Keratinocyte (primary cell): ENCODE data around the gene XAGE2. TPM values are rescaled to one million over a fixed set of nuclear protein-coding genes. Genes with fewer than 3 reads are reported as not detected.
A peak's percentile ranks its signal among the peaks of the same experiment; 100 is the strongest.

Experiments used
- DNase-seq: peaks from one replicate; pipeline ENCODE4 v3.0.0-alpha.2; 2011; ENCODE audit warnings: low read depth, missing footprints, low spot score
- FAIRE-seq: peaks from 2 replicates; lab custom pipeline; 2011; peaks lifted over from hg19 to GRCh38; lab: Jason Lieb, UNC
- H2AFZ ChIP-seq: 2 replicates; pipeline ENCODE4 v1.6.0; 2012; ENCODE audit warnings: low read length, control low read depth, inconsistent platforms; ENCODE audit not compliant: control insufficient read depth
- H3K27ac ChIP-seq: 2 replicates; pipeline ENCODE4 v1.5.1; 2011; ENCODE audit warnings: low read length; ENCODE audit not compliant: control insufficient read depth, insufficient read depth
- H3K27me3 ChIP-seq: 3 replicates; pipeline ENCODE4 v1.6.0; 2011; ENCODE audit warnings: low read length; ENCODE audit not compliant: control insufficient read depth, insufficient read depth; ENCODE audit errors: extremely low read depth
- H3K36me3 ChIP-seq, 2 experiments: 2 replicates in 1 of 2; 3 replicates in 1 of 2; pipeline ENCODE4 v1.5.1; 2011; ENCODE audit warnings: low read length in 2 of 2, mild to moderate bottlenecking in 1 of 2; ENCODE audit not compliant: control insufficient read depth in 2 of 2, insufficient read depth in 2 of 2; ENCODE audit errors: extremely low read depth in 1 of 2
- H3K4me1 ChIP-seq: 3 replicates; pipeline ENCODE4 v1.5.1; 2011; ENCODE audit warnings: low read length; ENCODE audit not compliant: control insufficient read depth, insufficient read depth; ENCODE audit errors: extremely low read depth
- H3K4me2 ChIP-seq: 3 replicates; pipeline ENCODE4 v1.6.0; 2011; ENCODE audit warnings: low read depth, low read length; ENCODE audit not compliant: control insufficient read depth, insufficient read depth; ENCODE audit errors: extremely low read depth
- H3K4me3 ChIP-seq, 3 experiments: fragments of 200-600 bp in 1 of 3; sonication (generic) in 1 of 3; 2 replicates in 2 of 3; 3 replicates in 1 of 3; pipeline ENCODE4 v1.5.1; 2011 to 2016; ENCODE audit warnings: low read length in 3 of 3, mild to moderate bottlenecking in 3 of 3, control low read depth in 2 of 3, inconsistent platforms in 1 of 3, low read depth in 1 of 3, mixed read lengths in 1 of 3, mixed run types in 1 of 3, moderate library complexity in 1 of 3; ENCODE audit not compliant: control insufficient read depth in 2 of 3, insufficient read depth in 2 of 3; ENCODE audit errors: extremely low read depth in 1 of 3
- H3K79me2 ChIP-seq: 2 replicates; pipeline ENCODE4 v1.6.0; 2012; ENCODE audit warnings: low read length; ENCODE audit not compliant: control insufficient read depth, insufficient read depth
- H3K9ac ChIP-seq: 3 replicates; pipeline ENCODE4 v1.6.0; 2011; ENCODE audit warnings: low read length; ENCODE audit not compliant: control insufficient read depth, insufficient read depth; ENCODE audit errors: extremely low read depth
- H3K9me1 ChIP-seq: 3 replicates; pipeline ENCODE4 v1.6.0; 2011; ENCODE audit warnings: low read length; ENCODE audit not compliant: control insufficient read depth, insufficient read depth; ENCODE audit errors: extremely low read depth
- H3K9me3 ChIP-seq: 2 replicates; pipeline ENCODE4 v1.5.1; 2012; ENCODE audit warnings: low read depth, low read length; ENCODE audit not compliant: control insufficient read depth
- H4K20me1 ChIP-seq: 3 replicates; pipeline ENCODE4 v1.6.0; 2011; ENCODE audit warnings: low read length; ENCODE audit not compliant: control insufficient read depth, insufficient read depth; ENCODE audit errors: extremely low read depth
- CTCF ChIP-seq, 3 experiments: IDR thresholded peaks in 1 of 3; conservative IDR thresholded peaks in 1 of 3; optimal IDR thresholded peaks in 1 of 3; 2 replicates in 2 of 3; 3 replicates in 1 of 3; pipeline versions ENCODE3 to v1.5.1; 2011; ENCODE audit warnings: low read length in 3 of 3, mild to moderate bottlenecking in 3 of 3, moderate library complexity in 2 of 3, control low read depth in 1 of 3, inconsistent platforms in 1 of 3; ENCODE audit not compliant: insufficient read depth in 2 of 3; ENCODE audit errors: extremely low read depth in 1 of 3
- EZH2 ChIP-seq: IDR thresholded peaks from one replicate; pipeline ENCODE4 v1.6.1; 2012; ENCODE audit warnings: inconsistent platforms, mild to moderate bottlenecking, low read length, moderate library complexity
- dilution Hi-C: fragments of 300-500 bp; cut with MboI; formaldehyde crosslinking; loops from one replicate; pipeline ENCODE4 v1.7.0; 2020; ENCODE audit warnings: low sequenced_read_pairs; ENCODE audit not compliant: extremely low pct_ligation_motif_present
- polyA plus RNA-seq, 5 experiments: library from polyadenylated mRNA; depleted of rRNA in 3 of 5; stranded (reverse) in 3 of 5; stranded (forward) in 1 of 5; unstranded in 1 of 5; fragments of >200 nt; gene quantifications; 1 replicate in 1 of 5; 2 replicates in 3 of 5; 3 replicates in 1 of 5; pipeline versions ENCODE4 v1.2.1 to v1.2.3, GENCODE V29; 2011 to 2012; ENCODE audit warnings: missing spikeins in 2 of 5, low read depth in 1 of 5, low replicate concordance in 1 of 5

XAGE2 gene
- polyA plus RNA-seq, 1 donor (not counting 4 experiments of a cell fraction or from before 2014, with no cell fraction given) = not detected

GRCh38 chrX:52346174-52347165, 22.4 kb upstream of the XAGE2 start:
- no peak overlapping the region for H3K4me2 ChIP-seq
- dilution Hi-C loops = no loop called here
- no peaks in the 10 kb centered on the region for H4K20me1 ChIP-seq
- H3K9me1 ChIP-seq = no peaks in the 10 kb centered on the region
- H3K4me1 ChIP-seq = peaks cover 4% of the 10 kb centered on the region
- H3K9ac ChIP-seq = no peak overlapping the region
- TF ChIP-seq EZH2 (no peak), CTCF (optimal IDR thresholded peaks at IDR 0.05 in 1 of 3, IDR thresholded peaks at IDR 0.05 in 1 of 3, conservative IDR thresholded peaks at IDR 0.05 in 1 of 3; ENCODE audit: extremely low read depth in 1 of 3, insufficient read depth in 2 of 3, low read length in 3 of 3) (no peak)
- H3K4me3 ChIP-seq = no peak overlapping the region
- DNase-seq (peak; percentile 19), FAIRE-seq (peak; percentile 36)
- no peaks in the 10 kb centered on the region for H3K79me2 ChIP-seq
- no peaks in the 10 kb centered on the region for H3K36me3 ChIP-seq
- no peak overlapping the region for H2AFZ ChIP-seq
- H3K27me3 ChIP-seq = no peaks in the 10 kb centered on the region
- H3K27ac ChIP-seq = no peak overlapping the region
- H3K9me3 ChIP-seq = no peaks in the 10 kb centered on the region

- Histone ChIP-seq H3K4me3 (no peak overlapping the region), H3K9ac (no peak overlapping the region), H3K4me1 (peaks cover 4% of the 10 kb centered on the region), H3K79me2 (no peaks in the 10 kb centered on the region), H3K9me3 (no peaks in the 10 kb centered on the region), H3K36me3 (no peaks in the 10 kb centered on the region), H3K9me1 (no peaks in the 10 kb centered on the region), H3K27ac (no peak overlapping the region), H3K4me2 (no peak overlapping the region), H4K20me1 (no peaks in the 10 kb centered on the region), H2AFZ (no peak overlapping the region), H3K27me3 (no peaks in the 10 kb centered on the region)
- dilution Hi-C loops = no loop called here
- TF ChIP-seq EZH2 (no peak), CTCF (optimal IDR thresholded peaks at IDR 0.05 in 1 of 3, IDR thresholded peaks at IDR 0.05 in 1 of 3, conservative IDR thresholded peaks at IDR 0.05 in 1 of 3; ENCODE audit: extremely low read depth in 1 of 3, insufficient read depth in 2 of 3, low read length in 3 of 3) (no peak)
- FAIRE-seq (no peak), DNase-seq (no peak)
These were observed 19.1 kb upstream of the XAGE2 start for GRCh38 chrX:52349681-52350080.
